Smooth muscle cell (in vitro differentiated cells): ENCODE measurements around the gene POLR2F. TPM values are rescaled to one million over a fixed set of nuclear protein-coding genes. Genes with fewer than 3 reads are reported as not detected.
"Not testable (repeated sequence)": the region's sequence is repeated elsewhere in the genome, so short reads cannot be mapped to it uniquely, and the experiment has no call there.

Source experiments
- DNase-seq: peaks from one replicate; lab custom pipeline; 2025; ENCODE audit not compliant: unreplicated experiment; lab: John Stamatoyannopoulos, UW
- H2AFZ ChIP-seq: fragments of 200-600 bp; sonication (generic); 2 replicates; pipeline ENCODE4 v1.6.0; 2016; ENCODE audit warnings: antibody characterized with exemption, low read depth, mild to moderate bottlenecking
- H3F3A ChIP-seq: fragments of 200-600 bp; sonication (generic); 2 replicates; pipeline ENCODE4 v1.6.0; 2017; ENCODE audit warnings: antibody characterized with exemption, low read depth
- H3K27ac ChIP-seq: fragments of 200-600 bp; sonication (generic); 2 replicates; pipeline ENCODE4 v1.5.1; 2016; ENCODE audit warnings: low read depth, mild to moderate bottlenecking
- H3K27me3 ChIP-seq: fragments of 200-600 bp; sonication (generic); 2 replicates; pipeline ENCODE4 v1.6.1; 2016; ENCODE audit warnings: low read depth, mild to moderate bottlenecking
- H3K36me3 ChIP-seq: fragments of 200-600 bp; sonication (generic); 2 replicates; pipeline ENCODE4 v1.5.1; 2016; ENCODE audit warnings: low read depth
- H3K4me1 ChIP-seq: fragments of 200-600 bp; sonication (generic); 2 replicates; pipeline ENCODE4 v1.5.1; 2016; ENCODE audit warnings: low read depth
- H3K4me2 ChIP-seq: fragments of 200-600 bp; sonication (generic); 2 replicates; pipeline ENCODE4 v1.6.0; 2016; ENCODE audit warnings: mild to moderate bottlenecking
- H3K4me3 ChIP-seq: fragments of 200-600 bp; sonication (generic); 2 replicates; pipeline ENCODE4 v1.5.1; 2016; ENCODE audit warnings: mild to moderate bottlenecking
- H3K79me2 ChIP-seq: fragments of 200-600 bp; sonication (generic); 2 replicates; pipeline ENCODE4 v1.6.0; 2016; ENCODE audit warnings: low read depth, mild to moderate bottlenecking
- H3K9ac ChIP-seq: fragments of 200-600 bp; sonication (generic); 2 replicates; pipeline ENCODE4 v1.6.0; 2016; ENCODE audit warnings: low read depth
- H3K9me3 ChIP-seq: fragments of 200-600 bp; sonication (generic); replicated peaks from 2 replicates; pipeline ENCODE4 v1.5.1; 2016; ENCODE audit warnings: low read depth
- H4K20me1 ChIP-seq: fragments of 200-600 bp; sonication (generic); 2 replicates; pipeline ENCODE4 v1.6.0; 2016; ENCODE audit warnings: low read depth
- CTCF ChIP-seq: fragments of 200-600 bp; sonication (generic); IDR thresholded peaks from 2 replicates; pipeline ENCODE4 v1.5.1; 2017; ENCODE audit warnings: borderline replicate concordance, mild to moderate bottlenecking, antibody characterized with exemption; ENCODE audit not compliant: insufficient read depth, poor library complexity, severe bottlenecking
- WGBS: methylation state at CpG from one replicate; pipeline ENCODE4 v1.1.7; 2016; ENCODE audit warnings: low lambda C conversion rate; 5-methylcytosine and 5-hydroxymethylcytosine counted together
- polyA plus RNA-seq: library from polyadenylated mRNA; unstranded; fragments of >200 nt; fragmentation: Nextera tagmentation; extraction: Ambion mirVana; gene quantifications from 2 replicates; pipeline ENCODE4 v1.2.1, GENCODE V29; 2016
- total RNA-seq: library from RNA; depleted of rRNA; stranded (reverse); fragments of >200 nt; gene quantifications from 2 replicates; pipeline ENCODE4 v1.2.3, GENCODE V29; 2014

POLR2F gene
- total and polyA plus RNA-seq, 2 experiments from 2014 or later: 29.0 to 138 TPM

- H3K9me3 ChIP-seq: no peaks in the 10 kb centered on the region
- no peak overlapping the region for H3K4me2 ChIP-seq
- WGBS: 99% methylated on average over 8 of the region's 8 CpGs
- DNase-seq: no peak
- no peak overlapping the region for H3K9ac ChIP-seq
- no peaks in the 10 kb centered on the region for H3K4me1 ChIP-seq
- peaks cover 4% of the 10 kb centered on the region for H4K20me1 ChIP-seq
- H3K79me2 ChIP-seq: no peaks in the 10 kb centered on the region
- H3K27me3 ChIP-seq: no peaks in the 10 kb centered on the region
- H3K4me3 ChIP-seq: no peak overlapping the region
- H3F3A ChIP-seq: no peaks in the 10 kb centered on the region
- H2AFZ ChIP-seq: no peak overlapping the region
- TF ChIP-seq CTCF: no peak
- H3K27ac ChIP-seq: no peak overlapping the region
- H3K36me3 ChIP-seq: no peaks in the 10 kb centered on the region
These were observed 11.4 kb upstream of the POLR2F start for GRCh38 chr22:37942133-37942532.

GRCh38 chr22:37943136-37943824 lies 10.2 kb upstream of the POLR2F start:
- Histone ChIP-seq H3K79me2 (no peaks in the 10 kb centered on the region), H3K4me2 (no peak overlapping the region), H4K20me1 (peaks cover 4% of the 10 kb centered on the region), H3K9ac (no peak overlapping the region), H3F3A (no peaks in the 10 kb centered on the region), H3K4me1 (no peaks in the 10 kb centered on the region), H3K9me3 (no peaks in the 10 kb centered on the region), H3K27me3 (no peaks in the 10 kb centered on the region), H3K36me3 (no peaks in the 10 kb centered on the region), H3K27ac (no peak overlapping the region), H3K4me3 (no peak overlapping the region), H2AFZ (no peak overlapping the region)
- WGBS: 94% methylated on average over 12 of the region's 12 CpGs
- no peak for DNase-seq
- no peak for TF ChIP-seq CTCF

DNA sequence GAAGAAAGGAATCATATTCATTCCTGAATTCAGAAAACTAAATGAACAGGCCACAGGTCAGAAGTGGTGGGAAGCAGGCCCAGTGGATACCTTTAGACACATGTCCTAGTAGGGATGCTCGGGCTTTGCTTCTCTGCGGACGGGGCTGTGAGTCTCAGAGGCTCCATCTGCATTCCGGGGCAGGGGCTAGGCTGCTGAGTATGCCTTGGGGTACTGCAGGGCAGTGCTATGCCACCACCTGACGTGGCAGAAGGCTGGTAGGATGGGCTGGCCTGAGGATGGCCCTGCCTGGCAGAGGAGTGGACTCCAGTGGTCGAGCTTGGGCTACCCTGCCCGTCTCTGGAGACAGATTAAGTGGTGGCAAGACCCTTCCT lies 9.7 kb upstream of the POLR2F start:
- no peaks in the 10 kb centered on the region for H3K4me1 ChIP-seq
- 92% methylated on average over 7 of the region's 7 CpGs for WGBS
- H3K4me3 ChIP-seq: no peak overlapping the region
- no peaks in the 10 kb centered on the region for H3K27me3 ChIP-seq
- no peak overlapping the region for H3K4me2 ChIP-seq
- no peak for DNase-seq
- peaks cover under 1% of the 10 kb centered on the region for H4K20me1 ChIP-seq
- no peaks in the 10 kb centered on the region for H3F3A ChIP-seq
- H3K79me2 ChIP-seq: no peaks in the 10 kb centered on the region
- H3K9me3 ChIP-seq: no peaks in the 10 kb centered on the region
- H3K9ac ChIP-seq: no peak overlapping the region
- H3K27ac ChIP-seq: no peak overlapping the region
- H2AFZ ChIP-seq: no peak overlapping the region
- no peak for TF ChIP-seq CTCF
- no peaks in the 10 kb centered on the region for H3K36me3 ChIP-seq

- not testable (repeated sequence) for H3K4me2 ChIP-seq, H3K4me1 ChIP-seq, DNase-seq, H3K9me3 ChIP-seq, H3K4me3 ChIP-seq, H3K36me3 ChIP-seq, H4K20me1 ChIP-seq, H3K79me2 ChIP-seq, H3F3A ChIP-seq, H3K27me3 ChIP-seq, H2AFZ ChIP-seq, H3K9ac ChIP-seq, H3K27ac ChIP-seq
- WGBS: 98% methylated on average over 11 of the region's 11 CpGs
These were observed 9.1 kb upstream of the POLR2F start for GRCh38 chr22:37944423-37944822.

DNA sequence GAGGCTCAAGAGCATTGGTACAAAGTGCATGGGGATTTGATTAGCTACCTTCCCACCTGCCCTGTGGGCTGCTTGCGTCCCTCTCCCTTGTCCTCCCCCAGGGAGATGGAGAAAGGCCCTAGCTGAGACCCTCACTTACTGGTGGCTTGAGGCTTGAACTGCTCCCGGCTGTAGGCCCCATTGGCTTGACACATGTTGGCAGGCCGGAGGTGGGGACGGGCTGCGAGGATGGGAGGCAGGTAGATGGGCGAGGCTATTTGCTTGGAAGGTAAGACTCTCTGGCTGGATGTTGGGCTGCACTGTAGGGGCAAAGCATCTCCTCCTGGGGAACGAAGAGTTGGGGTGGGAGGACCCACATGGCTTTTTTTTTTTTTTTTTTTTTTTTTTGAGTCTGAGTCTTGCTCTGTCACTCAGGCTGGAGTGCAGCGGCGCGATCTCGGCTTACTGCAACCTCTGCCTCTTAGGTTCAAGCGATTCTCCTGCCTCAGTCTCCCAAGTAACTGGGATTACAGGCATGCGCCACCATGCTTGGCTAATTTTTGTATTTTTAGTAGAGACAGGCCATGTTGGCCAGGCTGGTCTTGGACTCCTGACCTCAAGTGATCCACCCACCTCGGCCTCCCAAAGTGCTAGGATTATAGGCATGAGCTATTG lies 6.2 kb upstream of the POLR2F start:
- H3K4me1 ChIP-seq, H3K9ac ChIP-seq, H3K79me2 ChIP-seq, H3K4me2 ChIP-seq, H3F3A ChIP-seq, H2AFZ ChIP-seq, H3K9me3 ChIP-seq, DNase-seq, H3K36me3 ChIP-seq, H3K27me3 ChIP-seq, H3K27ac ChIP-seq, H4K20me1 ChIP-seq, H3K4me3 ChIP-seq: not testable (repeated sequence)
- WGBS: 97% methylated on average over 14 of the region's 14 CpGs
